GM19023 (cell line): ENCODE data around the gene MIGA1.
"Not testable (repeated sequence)": the region's sequence is repeated elsewhere in the genome, so short reads cannot be mapped to it uniquely, and the experiment has no call there.

ENCODE experiments used
- ATAC-seq: cut with Tn5 transposase; IDR thresholded peaks from one replicate; pipeline ENCODE4 v1.9.1; 2021; ENCODE audit warnings: mild to moderate bottlenecking, moderate library complexity; ENCODE audit not compliant: unreplicated experiment

Gene MIGA1

GRCh38 chr1:77797991-77798390, 18.5 kb downstream of the MIGA1 start:
- ATAC-seq = no peak

GRCh38 chr1:77802026-77802425, 22.6 kb downstream of the MIGA1 start:
- ATAC-seq = no peak

GRCh38 chr1:77803371-77803770, 23.9 kb downstream of the MIGA1 start:
- no peak for ATAC-seq

- not testable (repeated sequence) for ATAC-seq
These were observed 30.5 kb downstream of the MIGA1 start for GRCh38 chr1:77809787-77810462.

- not testable (repeated sequence) for ATAC-seq
These were observed 32.1 kb downstream of the MIGA1 start for GRCh38 chr1:77811589-77811988.

- ATAC-seq = no peak
These were observed 38.1 kb downstream of the MIGA1 start for GRCh38 chr1:77817368-77818209.

- no peak for ATAC-seq
These were observed 40.7 kb downstream of the MIGA1 start for GRCh38 chr1:77820121-77820520.

GRCh38 chr1:77824079-77824478, 44.6 kb downstream of the MIGA1 start:
- no peak for ATAC-seq

- ATAC-seq = no peak
These were observed 45.2 kb downstream of the MIGA1 start for GRCh38 chr1:77824694-77825093.

- ATAC-seq = no peak
These were observed 45.8 kb downstream of the MIGA1 start for GRCh38 chr1:77825131-77825709.

GRCh38 chr1:77826851-77827250, 47.4 kb downstream of the MIGA1 start:
- ATAC-seq = not testable (repeated sequence)

GRCh38 chr1:77828098-77828497, 48.6 kb downstream of the MIGA1 start:
- no peak for ATAC-seq

- ATAC-seq = no peak
These were observed 50.4 kb downstream of the MIGA1 start for GRCh38 chr1:77829851-77830250.

GRCh38 chr1:77830946-77831345, 51.5 kb downstream of the MIGA1 start:
- ATAC-seq = no peak

GRCh38 chr1:77831566-77831965, 52.1 kb downstream of the MIGA1 start:
- no peak for ATAC-seq

- ATAC-seq = no peak
These were observed 52.7 kb downstream of the MIGA1 start for GRCh38 chr1:77831976-77832711.

- no peak for ATAC-seq
These were observed 53.5 kb downstream of the MIGA1 start for GRCh38 chr1:77832901-77833300.

- ATAC-seq = no peak
These were observed 54.2 kb downstream of the MIGA1 start for GRCh38 chr1:77833521-77834100.

GRCh38 chr1:77834771-77835334, 55.4 kb downstream of the MIGA1 start:
- ATAC-seq = no peak

GRCh38 chr1:77841574-77841973, 62.1 kb downstream of the MIGA1 start:
- no peak for ATAC-seq

- no peak for ATAC-seq
These were observed 66.5 kb downstream of the MIGA1 start for GRCh38 chr1:77845951-77846350.
